AG09309 (cell line): ENCODE results near the gene VWA5B2.

Source experiments
- DNase-seq: peaks from one replicate; pipeline ENCODE4 v3.0.0-alpha.2; 2010; ENCODE audit warnings: low read depth
- H3K4me3 ChIP-seq: 2 replicates; pipeline ENCODE4 v1.5.1; 2011; ENCODE audit warnings: mild to moderate bottlenecking, low read depth, low read length, moderate library complexity; ENCODE audit not compliant: control insufficient read depth
- CTCF ChIP-seq: IDR thresholded peaks from 2 replicates; pipeline ENCODE4 v1.5.1; 2011; ENCODE audit warnings: mild to moderate bottlenecking, low read depth, low read length, inconsistent platforms; ENCODE audit not compliant: insufficient read depth, control insufficient read depth; ENCODE audit errors: missing control alignments

The VWA5B2 gene

GRCh38 chr3:184211718-184212117 lies 17.7 kb upstream of the VWA5B2 start:
- H3K4me3 ChIP-seq: no peak overlapping the region
- no peak for TF ChIP-seq CTCF
- no peak for DNase-seq

- no peak overlapping the region for H3K4me3 ChIP-seq
- DNase-seq: no peak
- TF ChIP-seq CTCF: no peak
These were observed 10.6 kb upstream of the VWA5B2 start for GRCh38 chr3:184218814-184219213.

GRCh38 chr3:184222521-184222920 lies 6.9 kb upstream of the VWA5B2 start:
- no peak for TF ChIP-seq CTCF
- H3K4me3 ChIP-seq: no peak overlapping the region
- no peak for DNase-seq

- no peak overlapping the region for H3K4me3 ChIP-seq
- TF ChIP-seq CTCF: no peak
- no peak for DNase-seq
These were observed 5.4 kb upstream of the VWA5B2 start for GRCh38 chr3:184223946-184224345.

- no peak overlapping the region for H3K4me3 ChIP-seq
- no peak for DNase-seq
- peak; percentile 83 for TF ChIP-seq CTCF
These were observed 1.9 kb upstream of the VWA5B2 start for GRCh38 chr3:184227481-184227935.

- no peak for TF ChIP-seq CTCF
- H3K4me3 ChIP-seq: no peak overlapping the region
- no peak for DNase-seq
These were observed 828 bp upstream of the VWA5B2 start for GRCh38 chr3:184228376-184229137.
